Neural cell (in vitro differentiated cells): ENCODE measurements around the gene PRSS57.

Experiments
- CTCF ChIP-seq: fragments of 450-650 bp; IDR thresholded peaks from 2 replicates; pipeline ENCODE4 v1.5.1; 2014; ENCODE audit warnings: antibody characterized with exemption, mild to moderate bottlenecking, moderate library complexity; ENCODE audit not compliant: poor library complexity, severe bottlenecking
- EZH2 ChIP-seq: fragments of 200-600, 300-800 bp; shearing (Covaris generic), sonication (generic); IDR thresholded peaks from 2 replicates; pipeline ENCODE4 v1.6.1; 2014; ENCODE audit warnings: antibody characterized with exemption, low read length, borderline replicate concordance, mild to moderate bottlenecking; ENCODE audit not compliant: insufficient read depth, poor library complexity, severe bottlenecking
- POLR2AphosphoS5 ChIP-seq: IDR thresholded peaks from 2 replicates; pipeline ENCODE4 v1.6.1; 2012
- RAD21 ChIP-seq: fragments of 450-650 bp; conservative IDR thresholded peaks from 2 replicates; pipeline ENCODE4 v1.6.1; 2014; ENCODE audit warnings: antibody characterized with exemption, mild to moderate bottlenecking, moderate library complexity

GRCh38 chr19:670609-671075 is 24.6 kb downstream of the PRSS57 start:
- no peak for TF ChIP-seq POLR2AphosphoS5
- TF ChIP-seq EZH2, result no peak
- TF ChIP-seq RAD21, result no peak
- TF ChIP-seq CTCF, result no peak
